ENCODE data around the gene CAGE1.
"Not testable (repeated sequence)": the region's sequence is repeated elsewhere in the genome, so short reads cannot be mapped to it uniquely, and the experiment has no call there.

The CAGE1 gene

DNA sequence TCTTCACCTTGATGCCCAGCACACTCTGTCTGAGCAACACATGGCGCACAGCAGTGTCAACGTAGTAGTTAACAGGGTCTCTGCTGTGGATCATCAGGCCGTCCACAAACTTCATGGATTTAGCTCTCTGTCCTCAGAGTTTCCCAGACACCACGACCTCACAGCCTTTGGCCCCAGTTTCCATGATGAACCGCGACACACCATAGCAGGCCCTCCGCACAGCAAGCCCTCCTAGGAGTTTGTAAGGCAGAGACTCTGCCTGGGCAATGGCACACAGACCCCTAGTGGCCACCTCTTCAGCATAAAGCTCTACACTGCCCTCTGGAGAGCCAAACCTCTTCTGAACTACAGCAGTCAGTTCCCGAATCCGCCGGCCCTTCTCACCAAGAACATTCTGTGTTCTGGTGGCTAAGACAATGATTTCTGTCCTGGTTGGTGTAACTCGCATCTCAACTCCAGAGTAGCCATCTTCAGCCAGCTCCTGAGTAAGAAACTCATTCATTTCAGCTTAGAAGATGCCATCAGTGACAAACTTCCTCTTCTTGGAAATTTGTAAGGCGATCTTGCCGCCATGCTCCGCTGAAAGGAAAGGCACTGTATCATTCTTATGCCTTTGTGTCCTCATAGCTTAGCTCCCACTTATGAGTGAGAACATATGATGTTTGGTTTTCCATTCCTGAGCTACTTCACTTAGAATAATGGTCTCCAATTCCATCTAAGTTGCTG is 50.4 kb downstream of the CAGE1 start:
- DNase-seq (ENCODE audit: low read depth in 2 of 3, low spot score in 1 of 3): not testable (repeated sequence)

DNA sequence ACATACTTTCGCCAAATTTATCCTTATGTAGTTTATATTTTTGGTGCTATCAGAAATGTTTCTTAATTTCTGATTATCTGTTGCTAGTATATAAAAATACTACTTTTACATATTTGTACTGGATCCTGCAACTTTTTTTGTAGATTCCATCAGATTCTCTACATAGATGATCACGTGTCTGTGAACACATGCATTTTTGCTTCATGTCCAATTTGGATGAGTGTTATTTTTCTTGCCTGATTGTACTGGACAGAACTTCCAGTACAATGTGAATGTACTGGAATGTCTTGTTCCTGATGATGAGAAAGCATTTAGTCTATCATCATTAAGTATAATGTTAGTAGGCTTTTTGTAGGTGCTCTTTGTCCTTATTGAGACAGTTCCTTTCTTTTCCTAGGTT is 51.5 kb downstream of the CAGE1 start:
- no peak for DNase-seq (ENCODE audit: low read depth in 2 of 3, low spot score in 1 of 3)

DNA sequence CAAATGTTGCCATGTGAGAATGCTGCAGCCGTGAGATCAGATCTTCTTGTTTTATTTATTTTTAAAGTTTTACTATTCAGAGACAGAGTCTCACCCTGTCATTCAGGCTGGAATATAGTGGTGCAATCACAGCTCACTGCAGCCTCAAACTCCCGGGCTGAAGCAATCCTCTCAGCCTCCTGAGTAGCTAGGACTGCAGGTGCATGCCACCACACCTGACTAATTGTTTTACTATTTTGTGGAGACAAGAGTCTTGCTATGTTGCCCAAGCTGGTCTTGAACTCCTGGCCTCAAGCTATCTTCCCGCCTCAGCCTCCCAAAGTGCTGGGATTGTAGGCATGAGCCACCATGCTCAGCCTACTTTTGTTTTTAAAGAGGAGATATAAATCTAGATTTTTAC is 54.0 kb downstream of the CAGE1 start:
- no peak for DNase-seq (ENCODE audit: low read depth in 2 of 3, low spot score in 1 of 3)

- no peak for DNase-seq (ENCODE audit: low read depth in 2 of 3, low spot score in 1 of 3)
Observed at GRCh38 chr6:7334685-7335084, 54.9 kb downstream of the CAGE1 start.

GRCh38 chr6:7332090-7332745 is 57.3 kb downstream of the CAGE1 start:
- no peak for DNase-seq (ENCODE audit: low read depth in 2 of 3, low spot score in 1 of 3)

- no peak for DNase-seq (ENCODE audit: low read depth in 2 of 3, low spot score in 1 of 3)
Observed at GRCh38 chr6:7331452-7331851, 58.1 kb downstream of the CAGE1 start.

GRCh38 chr6:7328243-7328642 is 61.3 kb downstream of the CAGE1 start:
- DNase-seq (ENCODE audit: low read depth in 2 of 3, low spot score in 1 of 3): no peak

DNA sequence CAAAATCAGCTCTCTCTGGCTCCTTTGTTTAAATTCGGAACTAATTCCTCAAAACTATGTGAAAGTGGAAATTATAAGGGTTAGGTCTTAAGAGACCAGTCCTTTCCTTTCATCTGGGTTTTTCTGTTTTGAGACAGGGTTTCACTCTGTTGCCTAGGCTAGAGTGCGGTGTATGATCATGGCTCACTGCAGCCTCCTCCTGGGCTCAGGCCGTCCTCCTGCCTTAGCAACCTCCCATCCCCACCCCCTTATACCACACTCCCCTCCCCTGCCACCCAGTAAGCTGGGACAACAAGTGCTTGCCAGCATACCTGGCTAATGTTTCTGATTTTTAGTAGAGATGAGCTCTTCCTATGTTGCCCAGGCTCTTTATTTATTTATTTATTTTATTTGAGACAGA is 63.8 kb downstream of the CAGE1 start:
- DNase-seq (ENCODE audit: low read depth in 2 of 3, low spot score in 1 of 3): no peak

DNA sequence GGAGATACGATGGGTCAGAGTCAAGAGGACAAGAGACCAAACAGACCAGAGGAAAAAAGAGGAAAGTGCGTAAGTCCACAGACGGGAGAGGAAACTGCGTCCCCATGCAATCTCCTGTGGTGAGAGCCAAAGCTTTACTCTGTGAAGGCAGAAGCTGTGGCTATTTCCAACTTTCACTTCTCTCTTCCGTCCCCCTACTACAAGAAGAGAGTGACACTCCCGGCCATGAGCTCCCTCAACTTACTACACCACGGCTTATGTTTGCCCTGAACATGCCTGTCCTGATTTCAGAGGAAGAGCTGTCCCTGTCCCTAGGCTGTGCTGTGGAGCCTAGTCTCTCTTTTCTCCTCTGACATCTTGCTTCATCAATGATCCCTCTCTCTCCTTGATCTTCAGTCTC is 65.0 kb downstream of the CAGE1 start:
- no peak for DNase-seq (ENCODE audit: low read depth in 2 of 3, low spot score in 1 of 3)

- no peak for DNase-seq (ENCODE audit: low read depth in 2 of 3, low spot score in 1 of 3)
Observed at GRCh38 chr6:7323074-7323473, 66.5 kb downstream of the CAGE1 start.

- DNase-seq (ENCODE audit: low read depth in 2 of 3, low spot score in 1 of 3): not testable (repeated sequence)
Observed at GRCh38 chr6:7321866-7322265, 67.7 kb downstream of the CAGE1 start.

DNA sequence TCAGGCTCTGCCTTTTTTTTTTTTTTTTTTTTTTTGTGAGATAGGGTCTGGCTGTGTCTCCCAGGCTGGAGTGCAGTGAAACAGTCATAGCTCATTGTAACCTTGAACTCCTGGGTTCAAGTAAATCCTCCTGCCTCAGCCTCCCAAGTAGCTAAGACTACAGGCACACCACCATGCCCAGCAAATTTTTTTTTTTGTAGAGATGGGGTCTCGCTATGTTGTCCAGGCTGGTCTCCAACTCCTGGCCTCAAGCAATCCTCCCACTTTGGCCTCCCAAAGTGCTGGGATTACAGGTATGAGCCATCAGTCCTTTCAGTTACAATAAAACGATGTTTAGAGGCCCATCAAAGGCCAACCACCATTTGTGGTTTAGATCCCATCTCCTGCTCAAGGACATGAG is 70.1 kb downstream of the CAGE1 start:
- DNase-seq (ENCODE audit: low read depth in 2 of 3, low spot score in 1 of 3): not testable (repeated sequence)

DNA sequence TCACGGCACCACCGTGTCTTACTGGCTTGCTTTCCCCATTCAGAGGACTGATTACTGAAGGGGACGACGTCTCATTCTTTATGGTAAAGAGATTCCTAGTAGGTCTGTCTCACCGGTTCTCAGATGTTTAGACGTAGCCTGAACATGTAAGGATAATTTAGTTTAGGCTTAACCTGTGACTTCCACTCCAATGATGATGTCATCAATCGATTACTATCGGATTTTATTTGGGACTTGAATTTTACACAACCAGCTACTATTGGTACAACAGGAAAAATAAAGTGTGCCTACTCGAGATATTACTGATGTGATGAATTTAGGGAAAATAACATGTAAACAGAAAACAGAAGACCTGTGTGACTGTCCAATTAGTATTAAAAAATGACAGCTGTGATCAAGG is 72.0 kb downstream of the CAGE1 start:
- no peak for DNase-seq (ENCODE audit: low read depth in 2 of 3, low spot score in 1 of 3)

- DNase-seq (ENCODE audit: low read depth in 2 of 3, low spot score in 1 of 3): no peak
Observed at GRCh38 chr6:7316658-7317533, 72.6 kb downstream of the CAGE1 start.

- no peak for DNase-seq (ENCODE audit: low read depth in 2 of 3, low spot score in 1 of 3)
Observed at GRCh38 chr6:7315948-7316365, 73.6 kb downstream of the CAGE1 start.

- DNase-seq (ENCODE audit: low read depth in 2 of 3, low spot score in 1 of 3): not testable (repeated sequence)
Observed at GRCh38 chr6:7315087-7315947, 74.2 kb downstream of the CAGE1 start.

- no peak for DNase-seq (ENCODE audit: low read depth in 2 of 3, low spot score in 1 of 3)
Observed at GRCh38 chr6:7314414-7314813, 75.1 kb downstream of the CAGE1 start.

- no peak for DNase-seq (ENCODE audit: low read depth in 2 of 3, low spot score in 1 of 3)
Observed at GRCh38 chr6:7313505-7314165, 75.9 kb downstream of the CAGE1 start.

DNA sequence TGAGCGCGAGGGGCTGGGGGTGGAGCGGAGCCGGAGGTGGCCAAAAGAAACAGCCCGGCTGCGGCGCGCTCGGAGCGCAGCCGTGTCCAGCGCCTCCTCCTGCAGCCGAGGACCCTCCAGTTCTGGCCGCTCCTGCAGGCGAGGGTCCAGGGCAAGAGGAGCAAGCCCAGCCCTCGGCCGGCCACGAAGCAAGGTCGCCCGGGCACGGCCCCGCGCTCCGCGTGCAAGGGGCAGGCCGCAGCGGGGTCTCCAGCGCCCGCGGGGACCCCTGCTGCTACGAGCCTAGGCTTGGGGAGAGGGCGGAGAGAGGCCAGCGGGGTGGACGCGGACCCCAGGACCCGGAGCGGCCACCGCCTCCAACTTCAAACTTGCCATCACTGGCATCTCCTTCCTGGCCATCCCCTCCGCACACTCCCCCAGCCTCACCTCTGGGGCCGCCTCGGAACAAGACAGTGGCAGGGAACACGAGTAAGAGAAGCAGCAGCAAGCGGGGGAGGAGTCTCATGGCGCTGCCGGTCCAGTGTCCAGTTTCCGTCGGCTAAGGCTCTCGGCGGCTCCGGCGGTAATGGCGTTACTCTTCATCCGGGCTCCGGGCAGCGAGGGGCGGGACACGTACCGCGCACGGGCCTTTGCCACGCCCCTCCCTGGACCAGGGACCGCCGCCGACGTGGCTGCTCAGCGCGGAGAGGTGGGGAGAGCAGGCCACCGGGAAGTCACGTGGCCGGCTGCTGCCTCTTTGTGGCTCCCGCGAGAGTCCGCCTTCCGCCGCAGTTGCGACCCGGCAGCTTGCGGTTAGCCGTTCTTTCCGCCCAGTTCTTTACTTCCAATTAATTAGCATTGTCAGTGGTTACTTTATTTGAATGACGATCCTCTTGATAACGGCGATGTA is 76.7 kb downstream of the CAGE1 start, which contains the start of gene SSR1:
TSS of gene SSR1 (minus strand) at position 584 of the 889 bp plus-strand sequence. CDS start at position 505, 79 bp downstream.
- DNase-seq (ENCODE audit: low read depth in 2 of 3, low spot score in 1 of 3): peak; percentile 89 to 96 (median 94)
